CD4-positive, alpha-beta T cell (primary cell): ENCODE results near the gene SLIT1. TPM values are rescaled to one million over a fixed set of nuclear protein-coding genes. Genes with fewer than 3 reads are reported as not detected.

ENCODE experiments used
- ATAC-seq: fragments of 200-7000 bp; cut with Tn5 transposase; one replicate; pipeline ENCODE4 v1.10.0; 2022; ENCODE audit warnings: mild to moderate bottlenecking; ENCODE audit not compliant: poor library complexity
- CTCF ChIA-PET: fragments of 350-600 bp; sonication (Branson Sonifier 250); formaldehyde crosslinking; loops from one replicate; lab custom pipeline; 2021; ENCODE audit warnings: antibody characterized with exemption, inconsistent platforms; lab: Charles Lee
- POLR2A ChIA-PET: fragments of 350-600 bp; sonication (Branson Sonifier 250); formaldehyde crosslinking; loops from one replicate; lab custom pipeline; 2021; ENCODE audit warnings: antibody characterized with exemption, inconsistent platforms; lab: Charles Lee
- DNase-seq, 14 experiments: peaks; one replicate each; pipeline ENCODE4 v3.0.0-alpha.2; 2013 to 2020; ENCODE audit warnings: mixed read lengths in 2 of 14
- H3K27ac ChIP-seq, 2 donors: one replicate each; pipeline versions ENCODE4 v1.5.1 to v1.7.0; 2013; ENCODE audit warnings: low read length in 2 of 2, low read depth in 1 of 2, mild to moderate bottlenecking in 1 of 2
- H3K27me3 ChIP-seq, 2 experiments: 1 replicate in 1 of 2; 2 replicates in 1 of 2; pipeline versions ENCODE4 v1.6.1 to v1.7.0; 2013; ENCODE audit warnings: low read length in 2 of 2, control low read depth in 1 of 2, mild to moderate bottlenecking in 1 of 2, moderate library complexity in 1 of 2; ENCODE audit not compliant: insufficient read depth in 2 of 2, control insufficient read depth in 1 of 2
- H3K36me3 ChIP-seq: one replicate; pipeline ENCODE4 v1.6.1; 2013; ENCODE audit warnings: low read length, control low read depth; ENCODE audit not compliant: insufficient read depth
- H3K4me1 ChIP-seq: one replicate; pipeline ENCODE4 v1.6.1; 2013; ENCODE audit warnings: low read length, control low read depth; ENCODE audit not compliant: insufficient read depth
- H3K4me3 ChIP-seq: one replicate; pipeline ENCODE4 v1.5.1; 2013; ENCODE audit warnings: mild to moderate bottlenecking, low read length, moderate library complexity
- H3K9me3 ChIP-seq, 2 experiments: 1 replicate in 1 of 2; 2 replicates in 1 of 2; pipeline versions ENCODE4 v1.6.1 to v1.7.0; 2013; ENCODE audit warnings: low read length in 2 of 2, mild to moderate bottlenecking in 2 of 2, control low read depth in 1 of 2, moderate library complexity in 1 of 2; ENCODE audit not compliant: control insufficient read depth in 1 of 2, insufficient read depth in 1 of 2
- H3K27ac Mint-ChIP-seq: one replicate; pipeline ENCODE4 v1.8.0; 2020; ENCODE audit warnings: mixed read lengths
- H3K27me3 Mint-ChIP-seq: one replicate; pipeline ENCODE4 v1.8.0; 2021; ENCODE audit warnings: mixed read lengths
- H3K36me3 Mint-ChIP-seq: one replicate; pipeline ENCODE4 v1.8.0; 2021; ENCODE audit warnings: low read depth, mixed read lengths
- H3K4me1 Mint-ChIP-seq: one replicate; pipeline ENCODE4 v1.8.0; 2021; ENCODE audit warnings: low read depth, mixed read lengths
- H3K4me3 Mint-ChIP-seq: one replicate; pipeline ENCODE4 v1.8.0; 2020; ENCODE audit warnings: mild to moderate bottlenecking, mixed read lengths
- H3K9me3 Mint-ChIP-seq: one replicate; pipeline ENCODE4 v1.8.0; 2020; ENCODE audit warnings: mixed read lengths
- intact Hi-C, 2 experiments: fragments of 100-400 bp; cut with DNase I in 1 of 2; cut with micrococcal nuclease in 1 of 2; formaldehyde crosslinking; loops; one replicate each; pipeline versions ENCODE4 v1.15.1 to v1.9.0; 2023 to 2025; cut with DNase I, micrococcal nuclease
- total RNA-seq, 174 experiments: library from RNA in 2 of 174; stranded (reverse) in 2 of 174; gene quantifications; one replicate each; pipeline ENCODE4 v1.2.3 and lab custom pipeline; 2021 to 2026
- TF ChIP-seq, protein P1 (sequence below): fragments of 200-600 bp; IDR thresholded peaks from one replicate; pipeline ENCODE4 v1.8.0; 2022; ENCODE audit warnings: antibody characterized with exemption, mild to moderate bottlenecking

SLIT1 gene
- total RNA-seq, 2 experiments from 2014 or later = 0.30 to 0.39 TPM

DNA sequence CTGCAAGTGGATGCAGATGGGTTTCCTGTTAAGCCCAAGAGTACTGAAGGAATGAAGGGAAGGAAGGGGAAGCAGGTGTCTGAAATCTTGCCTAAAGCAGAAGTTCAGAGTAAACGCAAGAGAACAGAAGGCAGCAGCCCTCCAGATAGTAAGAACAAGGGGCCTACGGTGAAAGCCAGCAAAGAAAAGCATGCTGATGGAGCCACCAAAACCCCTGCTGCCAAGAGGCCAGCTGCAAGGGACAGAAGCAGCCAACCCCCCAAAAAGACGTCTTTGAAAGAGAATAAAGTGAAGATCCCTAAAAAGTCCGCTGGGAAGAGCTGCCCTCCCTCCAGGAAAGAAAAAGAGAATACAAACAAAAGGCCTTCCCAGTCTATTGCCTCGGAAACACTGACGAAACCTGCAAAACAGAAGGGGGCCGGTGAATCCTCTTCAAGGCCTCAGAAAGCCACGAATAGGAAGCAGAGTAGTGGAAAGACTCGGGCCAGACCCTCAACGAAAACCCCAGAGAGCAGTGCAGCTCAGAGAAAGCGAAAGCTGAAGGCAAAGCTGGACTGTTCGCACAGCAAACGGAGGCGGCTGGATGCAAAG, 201.1 kb downstream of the SLIT1 start:
- Mint-ChIP-seq H3K4me1 (no peaks in the 10 kb centered on the region), H3K36me3 (peaks cover 29% of the 10 kb centered on the region), H3K9me3 (no peaks in the 10 kb centered on the region), H3K4me3 (no peak overlapping the region), H3K27me3 (no peaks in the 10 kb centered on the region), H3K27ac (no peak overlapping the region)
- TF ChIP-seq, protein P1, sequence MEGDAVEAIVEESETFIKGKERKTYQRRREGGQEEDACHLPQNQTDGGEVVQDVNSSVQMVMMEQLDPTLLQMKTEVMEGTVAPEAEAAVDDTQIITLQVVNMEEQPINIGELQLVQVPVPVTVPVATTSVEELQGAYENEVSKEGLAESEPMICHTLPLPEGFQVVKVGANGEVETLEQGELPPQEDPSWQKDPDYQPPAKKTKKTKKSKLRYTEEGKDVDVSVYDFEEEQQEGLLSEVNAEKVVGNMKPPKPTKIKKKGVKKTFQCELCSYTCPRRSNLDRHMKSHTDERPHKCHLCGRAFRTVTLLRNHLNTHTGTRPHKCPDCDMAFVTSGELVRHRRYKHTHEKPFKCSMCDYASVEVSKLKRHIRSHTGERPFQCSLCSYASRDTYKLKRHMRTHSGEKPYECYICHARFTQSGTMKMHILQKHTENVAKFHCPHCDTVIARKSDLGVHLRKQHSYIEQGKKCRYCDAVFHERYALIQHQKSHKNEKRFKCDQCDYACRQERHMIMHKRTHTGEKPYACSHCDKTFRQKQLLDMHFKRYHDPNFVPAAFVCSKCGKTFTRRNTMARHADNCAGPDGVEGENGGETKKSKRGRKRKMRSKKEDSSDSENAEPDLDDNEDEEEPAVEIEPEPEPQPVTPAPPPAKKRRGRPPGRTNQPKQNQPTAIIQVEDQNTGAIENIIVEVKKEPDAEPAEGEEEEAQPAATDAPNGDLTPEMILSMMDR = no peak
- Histone ChIP-seq H3K27me3 (no peaks in the 10 kb centered on the region), H3K4me1 (no peaks in the 10 kb centered on the region), H3K4me3 (no peak overlapping the region), H3K36me3 (peaks cover 22% of the 10 kb centered on the region), H3K27ac (no peak overlapping the region), H3K9me3 (no peaks in the 10 kb centered on the region)
- DNase-seq = no peak
- ChIA-PET POLR2A (no interaction called here), CTCF (interaction anchor here (1.2 kb wide), 1 partner anchor 10 kb away, joined by 3 read pairs; no protein-coding TSS in a partner anchor)
- no peak for ATAC-seq
- intact Hi-C loops = no loop called here

DNA sequence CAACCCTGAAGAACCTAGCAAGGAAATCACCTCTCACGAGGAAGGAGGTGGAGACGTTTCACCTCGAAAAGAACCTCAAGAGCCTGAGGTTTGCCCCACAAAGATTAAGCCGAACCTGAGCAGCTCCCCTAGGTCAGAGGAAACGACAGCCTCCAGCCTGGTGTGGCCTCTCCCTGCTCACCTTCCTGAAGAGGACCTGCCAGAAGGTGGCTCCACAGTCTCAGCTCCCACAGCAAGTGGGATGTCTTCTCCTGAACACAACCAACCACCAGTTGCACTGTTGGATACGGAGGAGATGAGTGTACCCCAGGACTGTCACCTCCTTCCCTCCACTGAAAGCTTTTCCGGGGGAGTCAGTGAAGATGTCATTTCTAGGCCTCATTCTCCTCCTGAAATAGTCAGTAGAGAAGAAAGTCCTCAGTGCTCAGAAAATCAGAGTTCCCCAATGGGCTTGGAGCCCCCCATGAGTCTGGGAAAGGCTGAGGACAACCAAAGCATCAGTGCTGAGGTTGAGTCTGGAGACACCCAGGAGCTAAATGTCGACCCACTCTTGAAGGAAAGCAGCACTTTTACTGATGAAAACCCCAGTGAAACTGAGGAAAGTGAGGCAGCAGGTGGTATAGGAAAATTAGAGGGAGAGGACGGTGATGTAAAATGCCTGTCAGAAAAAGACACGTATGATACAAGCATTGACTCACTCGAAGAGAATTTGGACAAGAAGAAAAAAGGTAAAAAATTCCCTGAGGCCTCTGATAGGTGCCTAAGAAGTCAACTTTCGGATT, 203.4 kb downstream of the SLIT1 start:
- intact Hi-C loops = no loop called here
- no peaks in the 10 kb centered on the region for H3K9me3 Mint-ChIP-seq

DNA sequence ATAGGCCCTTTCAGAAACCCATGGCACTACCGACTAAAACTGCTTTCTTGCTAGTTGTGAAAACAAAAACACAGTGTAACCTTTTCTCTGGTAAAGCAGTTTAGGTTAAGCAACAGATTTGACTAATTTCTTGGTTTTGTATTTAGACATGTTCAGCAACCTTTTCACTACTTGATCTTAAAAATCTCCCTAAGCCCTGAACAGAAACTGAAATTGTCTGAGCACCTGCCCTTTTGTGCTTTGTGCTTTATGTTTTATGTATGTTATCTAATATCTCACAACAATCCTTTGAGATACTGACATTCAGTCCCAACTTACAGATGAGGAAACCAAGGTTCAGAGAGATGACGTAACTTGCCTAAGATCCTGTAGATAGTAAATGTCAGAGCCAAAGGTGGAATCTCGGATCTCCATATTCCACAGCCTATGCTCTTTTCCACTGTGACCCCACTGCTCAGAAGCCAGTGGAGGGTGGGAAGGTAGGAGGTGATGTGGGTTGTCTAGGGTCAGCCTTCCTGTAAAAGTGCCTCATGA, 207.1 kb downstream of the SLIT1 start:
- ChIA-PET CTCF (no interaction called here), POLR2A (interaction anchor here (0.7 kb wide), 1 partner anchor 9 kb away, joined by 3 read pairs; no protein-coding TSS in a partner anchor)
- no peaks in the 10 kb centered on the region for H3K27me3 Mint-ChIP-seq
- intact Hi-C loops = no loop called here
- peaks cover 40% of the 10 kb centered on the region for H3K36me3 Mint-ChIP-seq
- TF ChIP-seq, protein P1 = no peak
- Histone ChIP-seq H3K4me1 (no peaks in the 10 kb centered on the region), H3K4me3 (no peak overlapping the region), H3K36me3 (peaks cover 22% of the 10 kb centered on the region), H3K27me3 (no peaks in the 10 kb centered on the region), H3K27ac (no peak overlapping the region), H3K9me3 (no peaks in the 10 kb centered on the region)
- no peak overlapping the region for H3K27ac Mint-ChIP-seq
- no peaks in the 10 kb centered on the region for H3K4me1 Mint-ChIP-seq
- ATAC-seq = no peak
- H3K9me3 Mint-ChIP-seq = no peaks in the 10 kb centered on the region
- no peak overlapping the region for H3K4me3 Mint-ChIP-seq
- no peak for DNase-seq

More for the DNA sequence above, 203.4 kb downstream of the SLIT1 start:
- Mint-ChIP-seq H3K27me3 (no peaks in the 10 kb centered on the region), H3K4me1 (no peaks in the 10 kb centered on the region), H3K27ac (no peak overlapping the region), H3K36me3 (peaks cover 40% of the 10 kb centered on the region), H3K4me3 (no peak overlapping the region)
- Histone ChIP-seq H3K36me3 (peaks cover 22% of the 10 kb centered on the region), H3K4me3 (no peak overlapping the region), H3K27ac (no peak overlapping the region), H3K9me3 (no peaks in the 10 kb centered on the region), H3K4me1 (no peaks in the 10 kb centered on the region), H3K27me3 (no peaks in the 10 kb centered on the region)
- CTCF ChIA-PET = no interaction called here
- POLR2A ChIA-PET = no interaction called here
- TF ChIP-seq, protein P1 = no peak
- no peak for ATAC-seq
- no peak for DNase-seq
